Stomach (tissue), 9 donors: ENCODE data around the gene OSTC. TPM values are rescaled to one million over a fixed set of nuclear protein-coding genes. Genes with fewer than 3 reads are reported as not detected.

ENCODE experiments used
- DNase-seq, 2 donors: peaks; one replicate each; pipeline versions ENCODE4 v3.0.0 to v3.0.0-alpha.2; 2013 to 2019
- H3K27ac ChIP-seq, 5 donors: fragments of 200-600 bp in 4 of 5; sonication (generic) in 4 of 5; one replicate each; pipeline ENCODE4 v1.5.1; 2013 to 2019; ENCODE audit warnings: mild to moderate bottlenecking in 1 of 5, moderate library complexity in 1 of 5
- H3K27me3 ChIP-seq, 3 donors: fragments of 200-600 bp; sonication (generic); one replicate each; pipeline ENCODE4 v1.5.1; 2017 to 2019; ENCODE audit warnings: mixed run types in 1 of 3
- H3K36me3 ChIP-seq, 4 donors: fragments of 200-600 bp; sonication (generic); 1 replicate in 3 of 4; 2 replicates in 1 of 4; pipeline ENCODE4 v1.5.1; 2016 to 2019
- H3K4me1 ChIP-seq, 4 donors: fragments of 200-600 bp; sonication (generic); one replicate each; pipeline ENCODE4 v1.5.1; 2016 to 2019
- H3K4me3 ChIP-seq, 4 donors: fragments of 200-600 bp; sonication (generic) in 3 of 4; one replicate each; pipeline ENCODE4 v1.5.1; 2016 to 2019; ENCODE audit warnings: mild to moderate bottlenecking in 1 of 4
- H3K9me3 ChIP-seq, 4 donors: fragments of 200-600 bp; sonication (generic); one replicate each; pipeline ENCODE4 v1.5.1; 2016 to 2019
- EP300 ChIP-seq: sonication (generic); formaldehyde crosslinking; IDR thresholded peaks from one replicate; pipeline ENCODE4 v1.6.1; 2017; ENCODE audit warnings: antibody characterized with exemption
- POLR2A ChIP-seq, 4 donors: fragments of 450-650 bp; IDR thresholded peaks; one replicate each; pipeline ENCODE4 v1.6.1; 2016; ENCODE audit warnings: antibody characterized with exemption in 4 of 4, control low read depth in 2 of 4, mild to moderate bottlenecking in 1 of 4, moderate library complexity in 1 of 4
- POLR2AphosphoS5 ChIP-seq, 3 donors: sonication (generic); formaldehyde crosslinking; IDR thresholded peaks; one replicate each; pipeline ENCODE4 v1.6.1; 2016; ENCODE audit warnings: antibody characterized with exemption in 3 of 3
- WGBS, 5 donors: extraction: QIAGEN DNeasy Blood & Tissue Kit in 3 of 5; methylation state at CpG; one replicate each; pipeline versions ENCODE4 v1.1.5 to v1.1.7; 2013 to 2018; 5-methylcytosine and 5-hydroxymethylcytosine counted together
- intact Hi-C: fragments of 100-400 bp; cut with DNase I; formaldehyde crosslinking; loops from one replicate; pipeline ENCODE4 v1.15.1; 2023; ENCODE audit warnings: low total_unique reads
- polyA plus RNA-seq, 3 donors: library from polyadenylated mRNA; stranded (reverse); fragments of 200-250 nt; gene quantifications; one replicate each; pipeline ENCODE4 v1.2.3, GENCODE V29; 2013
- total RNA-seq, 5 donors: library from RNA; depleted of rRNA; stranded (reverse); fragments of >200 nt; gene quantifications; one replicate each; pipeline versions ENCODE4 v1.1.0 to v1.2.3, GENCODE V29; 2014 to 2016
- TF ChIP-seq, protein P1 (sequence below), 7 experiments: fragments of 450-650 bp in 4 of 7; fragments of 200-600 bp in 3 of 7; sonication (generic) in 3 of 7; IDR thresholded peaks; one replicate each; pipeline ENCODE4 v1.5.1; 2016 to 2019; ENCODE audit warnings: antibody characterized with exemption in 7 of 7, control low read depth in 2 of 7, mild to moderate bottlenecking in 1 of 7
- donor health status: healthy with polysubstance abuse.
- donor health status: Bipolar disorder and iron deficiency.
- donor health status: healthy.

The OSTC gene
- total and polyA plus RNA-seq, 8 donors: 5.4 to 176 (median 64.6) TPM

- Histone ChIP-seq H3K4me3 (no peak overlapping the region), H3K36me3 (no peaks in the 10 kb centered on the region), H3K9me3 (peaks cover 0 to 4% (median 0%) of the 10 kb centered on the region in 4 donors), H3K27ac (no peak overlapping the region), H3K4me1 (no peaks in the 10 kb centered on the region), H3K27me3 (no peaks in the 10 kb centered on the region)
- TF ChIP-seq, protein P1, sequence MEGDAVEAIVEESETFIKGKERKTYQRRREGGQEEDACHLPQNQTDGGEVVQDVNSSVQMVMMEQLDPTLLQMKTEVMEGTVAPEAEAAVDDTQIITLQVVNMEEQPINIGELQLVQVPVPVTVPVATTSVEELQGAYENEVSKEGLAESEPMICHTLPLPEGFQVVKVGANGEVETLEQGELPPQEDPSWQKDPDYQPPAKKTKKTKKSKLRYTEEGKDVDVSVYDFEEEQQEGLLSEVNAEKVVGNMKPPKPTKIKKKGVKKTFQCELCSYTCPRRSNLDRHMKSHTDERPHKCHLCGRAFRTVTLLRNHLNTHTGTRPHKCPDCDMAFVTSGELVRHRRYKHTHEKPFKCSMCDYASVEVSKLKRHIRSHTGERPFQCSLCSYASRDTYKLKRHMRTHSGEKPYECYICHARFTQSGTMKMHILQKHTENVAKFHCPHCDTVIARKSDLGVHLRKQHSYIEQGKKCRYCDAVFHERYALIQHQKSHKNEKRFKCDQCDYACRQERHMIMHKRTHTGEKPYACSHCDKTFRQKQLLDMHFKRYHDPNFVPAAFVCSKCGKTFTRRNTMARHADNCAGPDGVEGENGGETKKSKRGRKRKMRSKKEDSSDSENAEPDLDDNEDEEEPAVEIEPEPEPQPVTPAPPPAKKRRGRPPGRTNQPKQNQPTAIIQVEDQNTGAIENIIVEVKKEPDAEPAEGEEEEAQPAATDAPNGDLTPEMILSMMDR (IDR thresholded peaks at IDR 0.05): no peak
- no peak for TF ChIP-seq EP300
- TF ChIP-seq POLR2A (IDR thresholded peaks at IDR 0.05): no peak
- no peak for TF ChIP-seq POLR2AphosphoS5 (IDR thresholded peaks at IDR 0.05)
- no peak for DNase-seq
- intact Hi-C loops: no loop called here
- WGBS, 5 donors: 73 to 83% (median 77%) methylated on average over 3 of the region's 3 CpGs
These were observed 48.2 kb upstream of the OSTC start for GRCh38 chr4:108602163-108602562.

DNA sequence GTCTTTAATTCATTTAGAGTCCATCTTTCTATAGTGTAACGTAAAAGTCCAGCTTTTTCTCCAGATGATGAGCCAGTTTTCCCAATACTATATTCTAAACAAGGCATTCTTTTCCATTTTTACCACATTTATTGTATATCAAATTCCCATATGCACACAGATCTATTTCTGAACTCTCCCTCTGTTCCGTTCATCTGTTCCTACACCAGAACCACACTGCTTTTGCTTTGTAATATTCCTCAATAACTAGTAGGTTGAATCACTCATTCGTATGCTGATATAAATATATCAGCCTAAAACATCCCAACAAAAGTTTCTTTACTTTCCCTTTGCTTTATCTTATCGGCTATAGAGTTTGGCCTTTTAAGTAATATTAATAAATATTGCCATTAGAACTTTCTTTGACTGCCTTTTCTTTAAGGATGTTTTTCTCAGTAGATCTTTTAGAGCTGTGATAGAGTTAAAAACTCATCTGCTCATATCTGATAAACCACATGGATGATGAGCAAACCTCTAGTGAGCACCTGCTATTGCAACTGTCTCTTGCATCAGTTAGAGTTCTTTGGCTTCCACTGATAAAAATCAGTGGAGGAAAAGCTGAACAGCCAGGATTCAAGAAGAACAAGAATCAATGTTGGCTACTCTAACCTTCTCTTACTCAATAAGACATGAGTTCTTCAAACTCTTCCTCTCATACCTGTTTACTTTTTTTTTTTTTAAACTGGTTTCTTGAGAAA lies 43.2 kb upstream of the OSTC start:
- intact Hi-C loops: no loop called here
- 81 to 90% (median 88%) methylated on average over 4 of the region's 4 CpGs for WGBS, 5 donors
- no peak for DNase-seq

GRCh38 chr4:108611365-108611764 lies 39.0 kb upstream of the OSTC start:
- no peaks in the 10 kb centered on the region for H3K36me3 ChIP-seq
- H3K4me1 ChIP-seq: no peaks in the 10 kb centered on the region
- H3K4me3 ChIP-seq: no peak overlapping the region
- DNase-seq: peak in 1 of 2 donors; percentile 31
- H3K27ac ChIP-seq: no peak overlapping the region
- H3K9me3 ChIP-seq: peaks cover 0 to 3% (median 0%) of the 10 kb centered on the region in 4 donors
- H3K27me3 ChIP-seq: no peaks in the 10 kb centered on the region
- WGBS, 5 donors: 63 to 75% (median 66%) methylated on average over 10 of the region's 10 CpGs
- intact Hi-C loops: no loop called here
- TF ChIP-seq POLR2A (IDR thresholded peaks at IDR 0.05) (no peak), EP300 (no peak)
- TF ChIP-seq, protein P1 (IDR thresholded peaks at IDR 0.05): no peak

More for the DNA sequence above, 43.2 kb upstream of the OSTC start:
- TF ChIP-seq POLR2A (IDR thresholded peaks at IDR 0.05) (no peak), EP300 (no peak), POLR2AphosphoS5 (IDR thresholded peaks at IDR 0.05) (no peak)
- TF ChIP-seq, protein P1 (IDR thresholded peaks at IDR 0.05): no peak
- no peak overlapping the region for H3K27ac ChIP-seq
- H3K4me3 ChIP-seq: no peak overlapping the region
- H3K27me3 ChIP-seq: no peaks in the 10 kb centered on the region
- no peaks in the 10 kb centered on the region for H3K4me1 ChIP-seq
- H3K36me3 ChIP-seq: no peaks in the 10 kb centered on the region
- peaks cover 0 to 4% (median 0%) of the 10 kb centered on the region in 4 donors for H3K9me3 ChIP-seq

GRCh38 chr4:108612365-108612764 lies 38.0 kb upstream of the OSTC start:
- no peak for TF ChIP-seq POLR2AphosphoS5 (IDR thresholded peaks at IDR 0.05)
- TF ChIP-seq, protein P1 (IDR thresholded peaks at IDR 0.05): no peak
- no peak for TF ChIP-seq EP300
- no peak for TF ChIP-seq POLR2A (IDR thresholded peaks at IDR 0.05)
- intact Hi-C loops: no loop called here

More at GRCh38 chr4:108612365-108612764, 38.0 kb upstream of the OSTC start:
- no peaks in the 10 kb centered on the region for H3K4me1 ChIP-seq
- WGBS, 5 donors: 76 to 83% (median 79%) methylated on average over 6 of the region's 6 CpGs
- H3K9me3 ChIP-seq: no peaks in the 10 kb centered on the region
- H3K4me3 ChIP-seq: no peak overlapping the region
- H3K27ac ChIP-seq: no peak overlapping the region
- H3K27me3 ChIP-seq: no peaks in the 10 kb centered on the region
- no peak for DNase-seq
- no peaks in the 10 kb centered on the region for H3K36me3 ChIP-seq
